NCI-H187 treated with DMSO at 0.1 percent for 48 hours (cell line): Measurements from ENCODE around the gene ITPR2.
"Not testable (repeated sequence)": the region's sequence is repeated elsewhere in the genome, so short reads cannot be mapped to it uniquely, and the experiment has no call there.

Experiments used
- DNase-seq: peaks from one replicate; lab custom pipeline; 2025; lab: John Stamatoyannopoulos, UW

The ITPR2 gene

GRCh38 chr12:26564391-26564790 is 268.6 kb downstream of the ITPR2 start:
- no peak for DNase-seq

DNA sequence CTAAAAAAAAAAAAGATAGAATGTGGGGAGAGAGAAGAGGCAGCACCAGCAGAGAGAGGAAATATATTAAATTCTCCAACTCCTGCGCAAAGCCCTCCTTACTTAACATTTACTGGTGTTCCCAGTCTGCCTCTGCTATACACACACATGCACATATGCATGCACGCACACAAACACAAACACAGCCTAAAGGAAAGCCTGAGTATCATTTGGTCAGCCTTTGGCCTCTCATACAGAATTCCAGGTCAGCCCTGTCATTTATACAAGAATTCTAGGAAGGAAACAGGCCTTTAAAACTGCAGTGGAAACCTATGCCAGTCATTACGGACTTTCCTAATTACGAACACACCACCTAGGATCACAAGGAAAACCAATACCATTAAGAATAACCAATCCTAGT is 269.4 kb downstream of the ITPR2 start:
- DNase-seq = no peak

GRCh38 chr12:26557326-26557725 is 275.7 kb downstream of the ITPR2 start:
- no peak for DNase-seq

DNA sequence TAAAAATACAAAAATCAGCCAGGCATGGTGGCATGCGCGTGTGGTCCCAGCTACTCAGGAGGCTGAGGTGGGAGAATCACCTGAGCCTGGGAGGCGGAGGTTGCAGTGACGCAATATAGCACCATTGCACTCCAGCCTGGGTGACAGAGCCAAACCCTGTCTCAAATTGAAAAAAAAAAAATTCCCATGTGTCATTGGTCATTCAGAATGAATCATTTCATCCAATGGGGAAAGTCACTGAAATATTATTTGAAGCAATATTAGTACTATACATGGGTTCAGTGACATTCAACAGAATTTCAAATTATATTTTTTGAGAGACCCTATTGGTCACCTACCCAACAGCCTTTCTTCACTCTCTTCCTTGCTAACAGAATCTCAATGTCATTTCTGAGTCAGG is 276.1 kb downstream of the ITPR2 start:
- no peak for DNase-seq

GRCh38 chr12:26555139-26555538 is 277.9 kb downstream of the ITPR2 start:
- DNase-seq = no peak

- no peak for DNase-seq
Measured at GRCh38 chr12:26554332-26554731, 278.7 kb downstream of the ITPR2 start.

DNA sequence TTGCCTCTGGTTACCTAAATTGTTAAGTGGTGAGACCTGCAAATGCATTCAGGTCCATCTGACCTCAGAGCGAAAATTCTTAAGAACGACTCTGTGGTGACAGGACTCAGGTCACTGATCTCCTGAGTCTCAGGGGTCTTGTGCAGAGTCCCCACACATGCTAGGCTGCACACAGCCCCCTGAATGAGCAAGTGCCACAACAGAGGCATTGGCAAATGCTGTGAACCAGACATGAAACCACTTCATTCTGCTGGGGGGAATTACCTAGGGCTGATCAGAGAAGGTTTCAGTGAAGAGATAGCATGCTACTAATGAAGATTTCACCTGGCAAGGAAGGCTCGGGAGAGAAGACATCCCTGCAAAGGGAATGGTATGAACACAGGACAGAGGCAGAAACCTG is 281.6 kb downstream of the ITPR2 start:
- DNase-seq = no peak

GRCh38 chr12:26548227-26548626 is 284.8 kb downstream of the ITPR2 start:
- no peak for DNase-seq

GRCh38 chr12:26546535-26547314 is 286.3 kb downstream of the ITPR2 start:
- no peak for DNase-seq

- no peak for DNase-seq
Measured at GRCh38 chr12:26539131-26539530, 293.9 kb downstream of the ITPR2 start.

DNA sequence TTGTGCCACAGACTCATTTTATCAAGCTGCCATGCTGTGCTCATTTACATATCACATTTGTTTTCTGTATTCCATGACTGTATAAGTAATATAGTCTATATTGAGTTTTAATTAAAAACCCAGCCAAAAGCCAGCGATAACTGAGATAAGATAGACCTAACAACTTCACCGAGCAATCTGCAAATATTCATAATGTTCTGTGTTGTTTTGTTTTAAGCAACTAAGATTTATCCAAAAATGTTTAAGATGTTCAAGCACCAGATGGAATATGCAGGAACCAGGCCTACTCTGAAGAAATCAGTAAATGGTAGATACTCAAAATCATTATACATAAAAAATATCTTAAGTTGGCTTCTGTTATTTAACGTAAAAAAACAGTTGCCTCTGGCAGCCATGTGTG is 295.3 kb downstream of the ITPR2 start:
- no peak for DNase-seq

DNA sequence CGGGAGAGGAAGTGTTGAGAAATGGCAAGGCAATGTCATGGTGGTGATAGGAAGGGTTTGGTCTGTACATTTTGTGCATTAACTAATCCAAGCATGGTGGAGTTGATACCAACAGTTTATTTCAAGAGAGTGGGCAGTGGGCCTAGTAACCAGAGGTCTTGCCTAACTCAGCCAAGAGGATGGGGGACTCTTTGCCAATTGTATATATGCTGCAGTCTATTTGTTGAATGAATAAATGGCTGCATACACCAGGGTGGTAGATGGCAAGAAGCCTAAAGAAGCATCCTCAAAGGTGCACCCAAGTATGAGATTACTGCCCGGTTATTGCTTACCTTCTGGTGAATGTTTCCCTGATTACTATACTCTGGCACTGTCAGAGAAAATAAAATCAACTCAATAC is 295.9 kb downstream of the ITPR2 start:
- DNase-seq = no peak

DNA sequence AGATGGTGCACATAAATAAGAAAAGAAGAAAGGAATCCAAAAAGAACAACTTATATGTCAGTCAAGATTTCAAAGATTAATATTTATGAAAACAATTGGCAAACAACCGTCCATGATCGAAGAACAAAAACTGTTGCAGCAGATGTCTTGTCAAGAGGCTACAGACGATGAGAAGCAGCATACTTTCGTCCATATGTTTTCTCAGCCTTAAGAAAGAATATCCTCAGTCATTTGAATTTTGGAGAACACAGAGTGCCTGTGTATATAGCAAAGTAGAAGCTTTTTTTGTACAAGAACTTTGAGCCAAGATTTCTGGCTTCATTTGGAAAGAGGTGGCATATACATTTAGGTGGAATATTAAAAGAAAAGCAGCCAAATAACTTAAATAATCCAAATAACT is 297.2 kb downstream of the ITPR2 start:
- DNase-seq = no peak

- DNase-seq = no peak
Measured at GRCh38 chr12:26534071-26534470, 298.9 kb downstream of the ITPR2 start.

DNA sequence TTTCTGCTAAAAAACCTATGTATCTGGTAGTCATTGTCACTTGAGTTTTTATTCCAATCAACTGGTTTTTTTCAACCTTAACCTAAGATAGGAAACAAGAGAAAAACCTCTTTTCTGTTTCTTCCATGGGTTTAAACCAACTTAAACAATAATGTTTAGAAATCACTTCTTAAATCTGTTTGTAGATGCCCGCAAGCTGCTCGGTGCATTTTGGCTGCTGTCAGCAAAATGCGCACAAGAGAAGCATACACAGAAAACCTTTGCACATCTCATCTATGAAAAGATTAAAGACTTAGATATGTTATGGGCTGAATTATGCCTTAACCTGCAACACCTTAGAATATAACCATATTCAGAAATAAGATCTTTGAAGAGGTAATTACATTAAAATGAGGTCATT is 299.8 kb downstream of the ITPR2 start:
- DNase-seq = no peak

DNA sequence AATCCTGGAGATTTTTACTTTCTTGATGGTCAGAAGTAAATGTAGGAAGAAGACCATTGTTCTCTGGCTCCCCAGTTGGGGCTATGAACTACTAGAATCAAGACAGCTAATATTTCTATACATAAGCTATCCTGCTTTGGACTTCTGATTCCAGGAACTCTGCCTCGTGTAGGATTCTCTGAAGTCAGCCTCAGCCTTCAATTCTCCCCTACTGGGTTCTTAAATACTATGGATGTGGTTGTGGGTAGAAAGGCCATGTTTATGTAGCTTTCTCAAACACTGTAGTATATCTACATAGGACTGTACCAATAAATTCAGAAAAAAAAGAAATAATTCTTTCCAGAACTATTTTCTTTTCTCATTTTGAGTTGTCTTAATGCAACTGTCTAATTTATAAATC is 302.5 kb downstream of the ITPR2 start:
- no peak for DNase-seq

- no peak for DNase-seq
Measured at GRCh38 chr12:26528943-26529342, 304.1 kb downstream of the ITPR2 start.

DNA sequence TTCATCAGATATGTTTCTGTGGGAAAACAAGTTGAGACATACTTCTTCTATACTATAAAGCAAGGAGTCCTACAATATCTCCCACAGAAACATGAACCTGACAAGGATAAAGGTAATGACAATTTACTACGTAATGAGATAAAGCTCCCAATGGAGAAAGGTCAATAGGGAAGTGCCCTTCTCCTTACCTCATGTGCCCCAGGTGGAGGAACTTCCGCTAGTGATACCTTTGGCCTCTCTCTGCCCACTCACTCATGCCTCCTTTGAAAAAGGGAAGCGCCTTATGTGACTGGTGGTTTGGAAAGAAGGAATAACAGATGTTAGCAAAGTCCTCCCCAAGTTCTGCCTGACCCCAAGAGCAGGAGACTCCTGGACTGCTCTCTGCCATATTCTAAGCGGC is 305.3 kb downstream of the ITPR2 start:
- DNase-seq = no peak

DNA sequence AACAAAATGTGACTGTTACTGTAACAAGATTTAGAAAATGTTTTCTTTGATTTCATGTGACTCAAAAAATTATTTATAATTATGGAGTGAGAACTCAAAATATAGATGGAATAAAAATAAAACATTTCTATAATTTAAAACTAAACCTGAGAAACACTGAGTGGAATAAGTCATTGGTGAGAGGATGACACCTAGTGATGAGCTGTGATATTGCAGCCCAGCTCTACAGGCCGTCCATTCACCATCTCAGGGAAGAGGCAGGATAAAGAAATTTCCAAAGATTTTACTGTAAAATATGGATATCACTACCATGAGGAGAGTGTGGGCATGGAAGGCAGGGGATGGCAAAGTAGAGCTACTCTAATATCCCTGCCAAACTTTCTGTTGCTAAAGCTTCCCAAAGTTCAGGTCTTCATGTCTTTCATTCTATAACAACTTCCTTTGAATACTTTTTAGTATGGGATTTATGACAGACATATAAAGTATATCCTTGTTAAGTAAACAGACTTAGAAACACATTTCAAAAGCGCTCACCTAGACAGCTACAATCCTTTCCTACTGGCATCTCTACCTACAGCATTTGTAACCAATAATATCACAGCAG is 308.0 kb downstream of the ITPR2 start:
- no peak for DNase-seq

- no peak for DNase-seq
Measured at GRCh38 chr12:26523708-26524150, 309.3 kb downstream of the ITPR2 start.

DNA sequence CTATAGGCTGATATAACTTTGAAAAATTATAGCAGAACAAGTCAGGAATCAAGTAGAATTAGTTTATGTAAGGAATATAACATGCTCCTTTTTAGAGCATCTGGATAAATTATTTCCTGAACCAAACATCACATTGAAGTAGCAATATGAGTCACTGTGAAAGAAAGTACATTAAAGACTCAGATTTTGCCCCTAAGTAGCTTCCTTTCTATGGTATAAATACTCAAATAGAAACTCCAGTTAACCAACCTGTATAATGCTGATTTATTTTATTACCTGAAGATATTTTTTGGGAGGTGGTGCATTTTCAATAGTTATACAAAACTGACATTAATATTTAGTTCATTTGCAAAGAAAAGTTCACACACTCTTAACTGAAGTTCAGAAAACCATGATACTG is 312.1 kb downstream of the ITPR2 start:
- no peak for DNase-seq

DNA sequence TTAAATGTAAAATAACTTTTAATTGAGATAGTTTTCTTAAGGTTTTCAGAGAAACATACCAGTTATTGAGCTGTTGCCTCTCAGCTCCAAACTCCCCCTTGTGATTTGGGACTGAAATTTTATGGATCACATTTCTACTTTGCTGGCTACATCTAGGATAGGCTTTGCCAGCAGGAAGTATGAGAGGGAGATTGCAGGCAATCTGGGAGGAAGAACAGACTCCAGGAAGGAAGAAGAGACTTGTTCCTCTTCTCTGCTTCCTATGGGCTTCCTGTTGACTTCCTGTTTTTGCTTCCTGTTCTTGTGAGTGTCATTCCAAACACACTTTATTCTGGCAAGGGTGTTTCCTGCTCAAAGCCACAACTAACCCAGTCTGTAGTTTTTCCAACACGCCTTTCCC is 312.9 kb downstream of the ITPR2 start:
- DNase-seq = no peak

- no peak for DNase-seq
Measured at GRCh38 chr12:26519462-26519861, 313.5 kb downstream of the ITPR2 start.

DNA sequence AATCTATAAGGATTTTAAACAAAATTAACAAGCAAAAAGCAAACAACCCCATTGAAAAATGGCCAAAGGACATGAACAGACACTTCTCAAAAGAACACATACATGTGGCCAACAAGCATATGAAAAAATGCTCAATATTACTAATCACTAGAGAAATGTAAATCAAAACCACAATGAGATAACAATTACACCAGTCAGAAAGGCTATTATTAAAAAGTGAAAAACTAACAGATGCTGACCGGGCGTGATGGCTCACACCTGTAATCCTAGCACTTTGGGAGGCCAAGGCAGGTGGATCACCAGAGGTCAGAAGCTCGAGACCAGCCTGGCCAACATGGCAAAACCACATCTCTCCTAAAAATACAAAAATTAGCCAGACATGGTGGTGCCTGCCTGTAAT is 315.7 kb downstream of the ITPR2 start:
- DNase-seq = not testable (repeated sequence)
